HUDEP-2 (cell line): Measurements from ENCODE around the gene ALCAM.

Experiments
- DNase-seq, 76 experiments: peaks; one replicate each; lab custom pipeline; 2025; ENCODE audit not compliant: unreplicated experiment in 76 of 76; lab: John Stamatoyannopoulos, UW

The ALCAM gene

DNA sequence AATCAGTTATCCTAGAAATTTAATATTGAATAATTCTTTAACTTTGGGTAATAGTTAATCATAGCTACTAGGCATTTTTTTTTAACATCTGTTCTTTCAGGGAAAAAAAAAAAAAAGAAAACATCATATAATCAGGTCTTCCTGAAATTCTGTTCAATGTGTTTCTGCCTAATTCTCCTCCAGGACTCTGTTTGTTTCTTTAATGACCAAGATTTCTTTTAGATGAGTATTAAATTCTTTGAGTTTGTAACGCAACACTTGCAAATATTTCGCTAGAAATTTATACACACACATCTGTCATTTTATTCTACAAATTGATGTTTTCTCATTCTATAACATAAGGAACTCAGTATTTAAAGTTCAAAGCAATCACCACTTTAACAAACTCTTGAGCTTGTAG lies 56.7 kb downstream of the ALCAM start:
- DNase-seq = no peak

DNA sequence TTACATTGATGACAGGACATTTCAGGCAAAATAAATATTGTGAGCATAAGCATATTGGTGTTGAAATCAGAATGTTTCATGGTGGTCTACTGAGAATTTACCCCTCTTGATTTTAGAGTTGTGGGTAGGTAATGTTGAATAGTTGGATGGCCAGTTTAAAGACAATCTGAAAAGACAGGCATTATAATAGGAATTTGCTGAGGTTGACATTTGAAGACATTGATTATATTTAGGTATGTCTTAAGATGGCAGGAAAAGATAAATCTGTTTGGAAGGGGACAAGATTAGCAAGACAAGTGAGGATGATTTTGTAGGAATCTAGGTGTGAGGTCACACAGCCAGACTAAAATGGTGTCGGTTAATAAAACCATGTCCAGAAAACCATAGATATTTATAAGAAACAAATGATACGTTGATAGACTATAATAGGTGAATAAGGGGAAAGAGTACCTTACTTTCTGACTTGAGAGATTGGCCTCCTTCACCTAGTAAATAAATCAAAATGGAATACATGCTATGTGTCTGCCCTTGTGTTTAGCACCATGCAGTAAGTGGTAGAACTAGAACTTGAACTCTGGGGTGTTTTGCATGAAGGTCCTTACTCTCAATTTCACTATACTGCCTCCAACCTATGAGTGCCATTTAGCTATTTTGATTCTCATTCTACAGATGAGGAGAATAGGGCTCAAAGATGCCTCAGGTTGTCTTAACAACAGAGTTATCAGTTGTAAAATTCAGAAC lies 57.9 kb downstream of the ALCAM start:
- no peak for DNase-seq

DNA sequence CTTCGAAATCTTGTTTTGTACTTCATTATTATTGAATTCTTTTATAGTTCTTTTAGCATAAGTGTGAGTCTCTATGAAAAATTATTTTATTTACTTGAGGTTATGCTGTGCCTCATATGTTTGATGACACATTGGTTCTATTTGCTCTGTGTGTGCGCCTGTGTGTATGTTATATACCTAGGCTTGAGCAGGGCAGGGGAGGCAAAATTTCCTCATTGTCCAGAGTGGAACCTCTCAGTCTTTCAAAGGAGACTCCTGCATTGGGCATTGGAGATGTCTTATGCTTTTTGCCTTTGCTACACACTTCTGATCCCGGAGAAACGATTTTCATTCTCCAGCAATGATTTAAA lies 58.4 kb downstream of the ALCAM start:
- DNase-seq = no peak

DNA sequence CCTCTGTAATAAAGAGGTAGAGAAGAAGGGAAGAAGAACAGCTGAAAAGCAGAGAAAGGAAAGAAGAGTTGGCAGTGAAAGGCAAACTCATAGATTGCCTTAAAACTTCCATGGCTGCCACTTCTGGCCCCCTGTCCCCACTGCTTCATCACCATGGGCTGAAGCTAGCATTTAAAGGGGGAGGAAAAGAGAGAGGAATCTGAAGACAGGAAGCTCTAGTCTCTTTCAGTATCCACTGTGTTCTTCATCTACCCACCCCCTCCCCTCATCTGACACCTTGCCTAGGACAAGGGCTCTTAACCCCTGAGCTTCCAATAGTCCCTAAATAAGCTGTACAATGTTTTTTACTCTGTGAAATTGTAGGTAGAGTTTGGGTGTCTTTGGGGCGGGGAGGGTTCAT lies 60.6 kb downstream of the ALCAM start:
- no peak for DNase-seq

DNA sequence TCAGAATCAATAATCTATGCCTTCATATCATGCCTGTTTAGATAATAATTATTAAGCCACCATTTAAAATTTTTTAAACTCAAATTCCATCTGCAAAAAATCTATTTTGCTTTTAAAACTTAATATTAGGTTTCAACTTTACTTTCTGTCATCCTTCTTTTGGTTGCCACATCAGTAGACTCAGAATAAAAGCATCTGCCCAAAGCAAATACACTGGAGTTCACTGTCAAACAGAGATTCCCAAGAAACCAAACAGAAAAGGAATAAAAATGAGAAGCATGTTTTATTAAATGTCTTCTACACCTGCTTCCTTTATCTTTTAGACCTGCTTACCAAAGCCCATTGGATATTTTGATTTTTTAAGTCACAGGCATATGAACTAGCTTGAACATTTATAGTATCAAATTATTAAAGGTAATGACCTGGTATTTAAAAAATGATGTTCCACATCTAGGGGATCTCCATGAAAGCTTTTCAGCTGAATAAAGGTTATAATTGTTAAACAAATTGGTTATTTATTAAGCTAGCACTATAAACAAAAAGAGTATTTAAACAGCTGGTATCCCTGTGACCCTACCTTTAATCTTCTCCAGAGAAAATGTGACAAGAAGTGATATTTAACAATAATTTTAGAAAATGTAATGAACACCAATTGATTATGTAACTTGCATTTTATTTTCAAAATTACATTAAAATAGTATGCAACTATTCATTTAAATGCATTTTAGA lies 62.5 kb downstream of the ALCAM start:
- DNase-seq = no peak

DNA sequence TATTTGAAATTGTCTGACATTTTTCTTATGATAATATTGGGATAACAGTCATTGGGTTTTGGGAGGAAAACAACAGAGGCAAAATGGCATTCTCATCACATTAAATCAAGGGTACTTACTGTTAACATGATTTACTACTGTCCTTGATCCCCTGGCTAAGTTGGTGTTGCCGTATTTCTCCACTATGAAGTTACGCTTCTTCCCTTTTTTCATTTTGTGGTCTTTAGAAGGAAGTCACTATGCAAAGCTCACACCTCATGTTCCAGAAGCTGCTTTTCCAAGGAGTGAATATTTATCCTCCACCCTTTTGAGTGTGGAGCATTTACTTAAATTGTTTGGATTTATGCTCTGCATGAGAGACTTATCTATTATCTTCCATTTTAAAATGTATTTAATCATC lies 63.7 kb downstream of the ALCAM start:
- no peak for DNase-seq

DNA sequence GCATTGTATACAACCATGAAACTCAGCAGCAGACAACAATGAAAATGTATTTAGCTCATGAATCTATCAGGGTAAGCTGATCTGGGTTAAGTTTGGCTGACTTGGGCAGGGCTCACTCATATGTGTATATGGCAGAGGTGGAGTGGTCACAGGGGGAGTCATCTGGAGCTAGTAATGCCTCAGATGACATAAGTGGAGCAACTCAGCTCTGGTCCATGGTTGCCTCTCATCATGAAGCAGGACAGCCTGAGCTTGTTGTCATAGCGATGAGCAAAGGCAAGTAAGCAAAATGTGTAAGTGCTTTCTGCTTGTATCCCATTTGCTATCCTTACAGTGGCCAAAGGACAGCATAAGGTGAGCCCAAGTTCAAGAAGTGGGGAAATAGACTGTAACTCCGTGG lies 64.5 kb downstream of the ALCAM start:
- DNase-seq = no peak

DNA sequence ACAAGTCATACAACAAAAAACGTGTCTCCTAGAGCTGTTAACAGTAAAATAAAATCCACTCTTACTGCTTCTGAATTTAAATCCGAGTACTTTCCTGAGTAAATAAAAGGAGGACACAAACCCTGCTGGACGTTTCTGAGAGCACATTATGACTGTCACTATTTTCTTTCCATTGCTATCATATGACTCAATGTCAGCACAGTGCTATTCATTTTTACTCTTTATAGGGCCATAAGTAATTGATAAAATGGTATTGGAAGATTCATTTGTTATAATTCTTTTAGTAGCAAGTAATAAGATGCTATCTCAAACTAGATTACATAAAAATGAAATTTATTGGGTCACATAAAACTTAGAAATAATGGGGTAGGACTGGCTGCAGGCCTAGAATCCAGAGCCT lies 68.6 kb downstream of the ALCAM start:
- no peak for DNase-seq

DNA sequence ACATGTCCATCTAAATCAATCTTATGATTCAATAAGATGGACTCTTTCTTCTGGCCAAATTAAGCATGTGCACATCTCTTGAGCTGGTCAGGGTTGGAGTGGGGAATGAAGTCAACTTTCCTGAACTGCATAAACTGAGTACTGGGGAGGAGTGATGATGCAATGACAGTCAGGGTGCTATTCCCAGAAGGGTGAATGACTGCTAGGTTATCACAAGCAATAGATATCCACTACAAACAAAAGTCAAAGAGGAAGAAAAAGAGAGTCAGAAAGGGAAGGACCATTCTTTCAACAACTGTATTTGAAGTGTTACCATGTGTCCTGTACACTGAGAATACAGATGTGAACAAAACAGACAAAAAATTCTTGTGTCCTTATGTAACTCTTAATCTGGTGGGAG lies 70.0 kb downstream of the ALCAM start:
- DNase-seq = no peak

DNA sequence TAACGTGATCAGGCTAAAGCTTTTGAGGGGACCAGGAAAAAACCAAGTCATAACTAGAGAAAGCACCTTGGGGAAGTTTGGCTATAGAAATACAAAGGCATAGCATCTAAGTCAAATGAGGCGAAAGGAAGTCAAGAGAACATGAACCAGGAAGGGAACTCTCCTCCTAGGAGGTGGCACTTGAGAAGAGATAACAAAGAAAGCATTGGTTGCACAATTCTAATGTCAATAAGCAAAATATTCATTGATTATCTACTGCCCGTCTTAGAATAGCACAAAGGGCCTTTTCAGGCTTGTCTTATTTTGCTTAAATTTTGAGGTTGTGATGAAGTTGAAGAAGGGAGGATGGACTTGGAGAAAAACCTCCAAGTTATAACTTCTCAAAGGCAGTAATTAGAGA lies 73.4 kb downstream of the ALCAM start:
- DNase-seq = no peak

DNA sequence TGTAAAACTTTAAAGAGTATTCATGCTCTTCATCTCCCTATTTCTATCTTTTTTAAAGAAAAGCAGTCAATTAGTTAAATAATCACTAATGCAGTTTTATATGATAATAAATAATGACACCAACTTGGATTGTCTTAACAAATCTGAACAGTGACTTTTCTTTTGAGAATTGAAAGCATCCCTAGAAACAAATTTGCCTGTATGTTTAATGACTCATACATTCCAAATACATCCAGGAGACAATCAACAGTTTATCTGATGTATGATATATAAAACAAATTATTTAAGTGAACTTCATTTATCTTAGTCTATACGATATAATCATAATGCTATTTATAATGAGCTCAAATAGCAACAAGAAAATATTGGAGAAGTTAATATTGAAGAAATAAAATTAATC lies 78.0 kb downstream of the ALCAM start:
- no peak for DNase-seq

DNA sequence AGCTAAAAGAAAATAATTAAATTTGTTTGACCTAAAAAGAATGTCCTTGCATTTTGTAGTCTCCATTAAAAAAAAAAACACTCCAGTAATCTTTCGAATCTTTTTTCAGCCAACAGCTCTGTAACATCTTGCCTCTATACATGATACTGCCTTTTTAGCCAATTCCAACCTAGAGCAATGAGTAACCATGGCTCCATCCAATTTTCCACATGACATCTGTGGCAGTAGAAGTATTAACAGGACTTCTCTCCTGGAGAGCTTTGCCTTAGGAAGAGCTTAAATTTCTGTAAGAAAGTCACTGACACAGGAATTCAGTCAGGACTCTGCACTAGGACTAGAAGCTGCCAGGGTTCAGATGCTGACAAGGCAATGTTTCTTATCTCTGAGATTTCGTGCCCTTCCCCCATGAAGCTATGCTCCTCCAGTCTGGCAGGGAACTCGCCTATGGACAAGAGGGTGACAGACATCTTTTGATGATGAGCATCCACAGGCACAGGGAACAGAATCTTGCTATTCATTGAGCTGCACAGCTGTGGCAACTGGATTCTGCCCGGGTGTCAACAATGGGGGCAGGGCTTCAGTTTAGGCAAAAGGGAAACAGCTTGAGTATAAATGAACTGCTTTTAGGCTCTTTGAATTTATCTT lies 81.8 kb downstream of the ALCAM start:
- DNase-seq = no peak

DNA sequence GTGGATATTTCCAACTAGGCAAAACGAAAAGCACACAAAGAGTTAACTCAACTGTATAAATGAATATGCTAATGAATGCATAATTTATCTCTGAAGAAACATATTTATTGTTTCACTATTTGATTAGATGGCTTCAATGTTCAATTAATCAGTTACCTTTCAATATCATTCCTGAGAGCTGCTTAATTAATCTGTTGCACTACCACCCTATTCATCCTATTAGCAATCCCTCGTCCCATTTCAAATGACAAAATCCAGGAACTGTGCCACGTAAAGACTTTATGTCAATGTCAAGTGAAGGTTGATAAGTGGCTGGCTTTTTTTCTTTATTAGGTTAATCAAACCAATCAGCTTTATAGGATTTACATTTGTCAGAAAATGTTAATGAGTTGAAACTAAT lies 82.7 kb downstream of the ALCAM start:
- no peak for DNase-seq

DNA sequence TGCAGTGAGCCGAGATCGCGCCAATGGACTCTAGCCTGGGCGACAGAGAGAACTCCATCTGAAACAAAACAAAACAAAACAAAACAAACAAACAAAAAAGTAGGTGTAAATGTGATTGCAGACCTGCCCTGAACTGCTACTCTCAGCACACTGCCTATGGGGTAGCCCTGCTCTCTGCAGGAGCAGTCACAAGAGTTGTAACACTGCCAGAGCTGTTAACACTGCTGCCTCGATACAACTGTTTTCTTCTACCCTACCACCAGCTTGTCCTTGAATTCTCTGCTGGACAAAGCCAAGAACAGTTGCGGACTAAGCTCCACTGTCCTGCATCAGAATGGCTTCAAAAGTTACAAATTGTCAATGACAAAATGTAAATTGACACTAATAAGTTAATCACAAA lies 89.3 kb downstream of the ALCAM start:
- no peak for DNase-seq

DNA sequence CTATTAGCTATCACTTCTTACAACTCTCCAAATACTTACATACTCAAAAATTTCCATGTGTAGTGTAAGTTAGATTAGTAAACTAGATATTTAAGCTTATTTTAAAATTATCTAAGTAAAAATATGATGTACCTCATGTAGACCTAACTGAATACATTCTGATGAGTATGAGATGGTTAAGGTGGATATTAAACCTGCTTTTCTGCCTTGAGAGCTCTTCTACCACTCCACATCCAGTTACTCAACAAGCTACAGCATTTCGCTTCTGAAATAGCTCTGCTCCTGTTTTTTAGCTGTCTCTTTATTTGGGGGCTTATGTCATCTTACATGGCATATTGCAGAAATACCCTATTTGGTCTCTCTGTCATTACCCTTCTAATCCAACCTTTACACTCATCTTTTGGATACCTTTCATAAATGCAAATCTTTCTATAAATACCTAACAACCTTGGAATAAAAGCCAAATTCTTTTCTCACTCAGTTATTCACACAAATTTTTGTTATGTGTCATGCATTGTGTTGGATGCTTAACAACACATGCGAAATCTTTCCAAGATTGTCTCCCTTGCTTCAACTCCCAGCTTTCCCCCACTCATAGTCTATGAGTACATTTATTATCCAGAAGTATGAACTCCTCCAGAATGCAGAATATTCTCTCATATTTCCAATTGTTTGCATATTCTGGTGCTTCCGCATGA lies 92.0 kb downstream of the ALCAM start:
- no peak for DNase-seq

DNA sequence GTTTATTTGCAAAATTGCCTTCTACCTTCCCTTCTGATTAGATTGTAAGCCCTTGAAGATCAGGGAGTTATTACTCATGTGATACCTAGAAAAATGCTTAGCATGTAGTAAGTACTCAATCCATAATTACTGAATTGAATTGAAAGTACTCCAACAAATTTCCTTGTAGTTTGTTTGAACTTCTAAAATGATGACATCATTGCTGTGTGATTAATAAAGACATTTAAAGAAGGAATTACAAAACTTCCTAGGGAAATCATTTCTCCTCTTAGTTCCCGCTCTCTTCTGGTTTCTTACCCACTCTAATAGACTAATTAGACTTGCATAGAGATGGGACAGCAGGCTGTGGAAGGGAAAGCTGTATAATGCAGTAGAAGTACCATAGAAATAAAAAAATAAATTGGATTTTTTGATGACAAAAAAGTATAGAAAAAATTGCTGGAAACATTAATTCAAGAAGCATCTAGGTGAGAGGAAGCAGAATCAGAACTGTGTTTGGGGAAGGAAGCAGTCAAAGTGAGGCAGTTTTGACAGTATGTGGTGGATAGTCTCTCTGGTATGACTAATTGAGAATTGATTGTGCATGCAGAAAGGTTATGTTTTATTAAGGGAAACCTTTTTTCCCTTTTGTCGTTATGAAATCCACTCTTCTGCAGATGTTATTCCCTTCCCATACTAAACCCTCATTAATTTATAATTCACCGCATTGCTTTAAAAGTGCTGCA lies 93.0 kb downstream of the ALCAM start:
- no peak for DNase-seq

DNA sequence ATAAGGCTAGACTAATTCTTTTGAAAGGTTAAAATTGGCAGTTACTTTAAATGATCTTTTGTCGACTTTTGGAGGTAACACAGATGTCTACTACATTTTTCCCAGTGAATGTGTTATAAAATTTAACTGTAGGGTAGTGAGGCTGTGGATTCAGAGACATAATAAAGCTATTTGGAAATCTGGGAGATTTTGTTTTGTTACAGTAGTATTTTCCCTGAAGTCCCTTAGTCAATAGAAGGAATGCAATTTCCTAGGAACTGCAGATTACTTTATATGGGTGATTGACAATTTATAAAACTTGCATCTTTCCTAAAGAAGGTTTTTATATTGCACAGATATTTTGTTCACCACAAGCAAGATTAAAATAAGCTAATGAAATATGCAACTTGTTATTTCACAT lies 96.9 kb downstream of the ALCAM start:
- no peak for DNase-seq

DNA sequence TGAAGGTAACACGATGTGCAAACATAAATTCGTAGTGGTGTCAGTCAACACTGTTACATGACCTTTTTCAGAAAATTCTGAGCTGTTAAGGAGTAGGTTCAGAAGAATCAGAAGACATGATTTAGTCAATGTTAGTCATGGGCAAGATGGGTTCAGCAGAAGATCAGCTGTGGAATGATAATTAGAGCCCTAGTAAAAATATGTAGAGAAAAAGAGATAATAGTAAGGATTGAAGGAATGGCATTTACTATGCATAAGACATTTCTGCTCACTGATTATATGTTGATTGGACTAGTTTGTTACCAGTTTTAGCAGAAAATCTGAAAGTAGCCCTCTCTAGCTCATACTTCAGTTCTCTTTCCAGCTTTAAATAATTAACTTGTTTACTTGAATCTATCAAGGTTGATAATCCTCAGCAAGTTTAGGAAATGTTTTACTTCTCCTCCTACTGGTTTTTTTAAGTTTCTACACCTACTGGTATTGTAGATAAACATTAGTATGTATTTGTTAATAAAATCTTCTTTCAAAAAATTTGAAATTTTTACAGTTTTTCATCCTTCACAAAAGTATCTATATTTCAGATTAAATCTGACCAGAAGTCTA lies 98.6 kb downstream of the ALCAM start:
- no peak for DNase-seq

DNA sequence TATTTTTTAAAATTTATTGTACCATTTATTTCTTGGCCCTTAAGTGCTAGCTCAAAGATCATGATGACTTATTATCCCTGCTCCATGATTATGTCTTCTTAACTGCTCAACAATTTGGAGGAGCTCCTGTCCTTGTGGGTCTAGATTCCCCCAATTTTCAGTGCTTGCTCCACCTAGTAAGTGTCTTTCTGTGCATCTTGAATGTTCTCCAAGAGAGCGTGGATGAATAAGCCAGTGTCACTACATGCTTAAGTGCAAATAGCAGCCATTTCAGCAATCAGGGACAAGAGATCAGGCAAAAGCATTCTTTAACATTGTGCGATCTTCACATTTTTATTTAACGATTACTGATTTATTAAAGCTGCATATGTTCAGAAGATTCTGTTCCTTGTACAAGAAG lies 99.4 kb downstream of the ALCAM start:
- DNase-seq = no peak
